DOHH2 (cell line): Measurements from ENCODE around the gene UPK3BL1.
"Not testable (repeated sequence)": the region's sequence is repeated elsewhere in the genome, so short reads cannot be mapped to it uniquely, and the experiment has no call there.

Experiments
- CTCF ChIP-seq: fragments of 200-600 bp; sonication (generic); IDR thresholded peaks from one replicate; pipeline ENCODE4 v1.5.1; 2014; ENCODE audit warnings: antibody characterized with exemption, mild to moderate bottlenecking, low read depth, low read length; ENCODE audit not compliant: poor library complexity, severe bottlenecking
- EZH2phosphoT487 ChIP-seq: fragments of 200-600 bp; sonication (generic); IDR thresholded peaks from 2 replicates; pipeline ENCODE4 v1.6.1; 2017; ENCODE audit warnings: borderline replicate concordance, mild to moderate bottlenecking, antibody characterized with exemption, low read length, moderate library complexity, mixed read lengths

GRCh38 chr7:102666850-102667249 is 24.3 kb upstream of the UPK3BL1 start:
- TF ChIP-seq CTCF, EZH2phosphoT487: not testable (repeated sequence)
